Fibroblast of villous mesenchyme (primary cell): ENCODE results near the gene TAF4B. TPM values are rescaled to one million over a fixed set of nuclear protein-coding genes. Genes with fewer than 3 reads are reported as not detected.

ENCODE experiments used
- DNase-seq: peaks from one replicate; pipeline ENCODE4 v3.0.0-alpha.2; 2010; ENCODE audit warnings: low read depth
- H3K4me3 ChIP-seq: 2 replicates; pipeline ENCODE4 v1.5.1; 2011; ENCODE audit warnings: low read depth, mild to moderate bottlenecking, low read length
- CTCF ChIP-seq: IDR thresholded peaks from 2 replicates; pipeline ENCODE4 v1.5.1; 2012; ENCODE audit warnings: low read depth, mild to moderate bottlenecking, low read length; ENCODE audit not compliant: insufficient read depth
- total RNA-seq: library from RNA; depleted of rRNA; stranded (reverse); fragments of >200 nt; gene quantifications from 2 replicates; pipeline ENCODE4 v1.2.3, GENCODE V29; 2012

TAF4B gene
- total RNA-seq, 1 donor, result 0.86 TPM

- no peak for DNase-seq
- TF ChIP-seq CTCF, result no peak
- H3K4me3 ChIP-seq, result no peak overlapping the region
Observed at GRCh38 chr18:26409091-26409490, 182.8 kb downstream of the TAF4B start.

GRCh38 chr18:26414901-26415440, 188.7 kb downstream of the TAF4B start:
- no peak for DNase-seq
- no peak overlapping the region for H3K4me3 ChIP-seq
- no peak for TF ChIP-seq CTCF

DNA sequence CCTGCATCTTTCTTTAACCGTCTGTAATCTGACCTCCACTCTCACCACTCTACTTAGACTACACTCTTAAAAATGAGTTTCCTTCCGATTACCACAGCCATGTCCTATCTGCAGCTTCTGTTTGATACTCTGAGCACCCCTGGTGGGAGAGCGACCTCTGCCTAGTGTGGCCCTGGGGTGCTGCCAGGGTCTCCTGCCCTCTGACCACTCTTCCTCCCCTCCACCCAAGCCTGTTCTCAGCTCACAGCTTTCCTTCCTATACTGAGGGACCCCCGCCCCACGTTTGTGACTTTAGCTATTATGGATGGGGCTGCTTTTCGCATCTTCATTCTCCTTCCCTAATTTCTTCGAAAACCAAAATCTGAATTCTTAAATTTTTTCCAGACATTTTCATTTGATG, 189.4 kb downstream of the TAF4B start:
- no peak for DNase-seq
- TF ChIP-seq CTCF, result no peak
- no peak overlapping the region for H3K4me3 ChIP-seq

- no peak overlapping the region for H3K4me3 ChIP-seq
- TF ChIP-seq CTCF, result no peak
- DNase-seq, result no peak
Observed at GRCh38 chr18:26416652-26417150, 190.5 kb downstream of the TAF4B start.

DNA sequence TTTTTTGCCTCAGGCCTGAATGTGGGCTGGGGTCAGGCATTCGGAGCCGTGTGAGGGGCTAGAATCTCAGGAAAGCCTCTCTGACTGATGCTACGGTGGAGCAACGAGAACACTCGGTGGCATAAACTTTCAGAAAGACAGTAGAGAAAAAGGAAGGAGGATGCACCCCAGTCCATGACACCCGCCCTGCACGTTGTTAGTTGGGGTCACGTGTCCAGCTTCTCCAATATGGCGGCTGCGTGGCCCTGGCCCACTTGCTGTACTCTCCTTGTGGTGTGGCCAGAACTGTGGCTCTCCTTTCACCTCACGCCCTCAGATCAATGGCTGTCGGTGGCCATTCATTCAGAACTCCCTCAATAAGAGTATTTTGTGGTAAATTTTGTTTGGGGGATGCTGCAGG, 190.9 kb downstream of the TAF4B start:
- TF ChIP-seq CTCF, result no peak
- H3K4me3 ChIP-seq, result no peak overlapping the region
- no peak for DNase-seq

GRCh38 chr18:26418225-26418624, 192.0 kb downstream of the TAF4B start:
- TF ChIP-seq CTCF, result no peak
- no peak overlapping the region for H3K4me3 ChIP-seq
- DNase-seq, result no peak

- no peak for DNase-seq
- TF ChIP-seq CTCF, result no peak
- H3K4me3 ChIP-seq, result no peak overlapping the region
Observed at GRCh38 chr18:26419746-26420145, 193.5 kb downstream of the TAF4B start.
